ENCODE results near the gene VSNL1. TPM values are rescaled to one million over a fixed set of nuclear protein-coding genes. Genes with fewer than 3 reads are reported as not detected.

Gene VSNL1
- total RNA-seq, 1 experiment from 2014 or later = 9.9 TPM

DNA sequence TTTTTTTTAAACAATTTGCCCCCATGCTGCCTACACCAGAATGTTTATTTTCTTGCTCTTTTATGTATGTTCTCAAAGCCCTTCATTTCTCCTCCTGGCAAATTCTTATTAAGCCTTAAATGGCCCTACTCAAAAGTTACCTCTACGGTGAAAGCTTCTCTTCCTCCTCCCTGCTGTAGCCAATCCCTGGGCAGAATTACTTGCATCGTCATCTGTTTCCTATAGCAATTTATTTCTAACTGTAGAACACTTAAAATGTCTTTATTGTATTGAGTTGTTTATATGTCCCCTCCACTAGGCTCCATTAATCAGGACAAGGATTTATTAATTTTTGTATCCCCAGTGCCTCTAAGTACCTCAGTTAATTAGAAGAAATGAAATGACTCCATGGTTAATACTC, 19.7 kb upstream of the VSNL1 start:
- DNase-seq = no peak
- Histone ChIP-seq H3K4me2 (ENCODE audit: insufficient read depth, insufficient read length, low read length) (no peak overlapping the region), H3K27me3 (ENCODE audit: insufficient read depth, low read length) (no peaks in the 10 kb centered on the region), H2BK12ac (ENCODE audit: insufficient read length, low read depth, low read length) (no peak overlapping the region), H3K18ac (ENCODE audit: insufficient read length, low read depth, low read length) (no peak overlapping the region), H3K27ac (ENCODE audit: insufficient read length, low read depth, low read length) (no peak overlapping the region), H3K79me1 (ENCODE audit: insufficient read depth, low read depth, low read length, poor library complexity, severe bottlenecking) (no peaks in the 10 kb centered on the region), H2BK20ac (ENCODE audit: low read depth, low read length, poor library complexity, severe bottlenecking) (no peak overlapping the region), H2BK15ac (ENCODE audit: low read depth, low read length) (no peak overlapping the region), H2BK120ac (ENCODE audit: low read depth, low read length, poor library complexity, severe bottlenecking) (no peak overlapping the region), H3K56ac (ENCODE audit: insufficient read length, low read depth, low read length) (no peak overlapping the region), H3K9ac (ENCODE audit: extremely low read depth, insufficient read length, low read length) (no peak overlapping the region), H2AK5ac (ENCODE audit: insufficient read length, low read length) (no peak overlapping the region), H2BK5ac (ENCODE audit: insufficient read length, low read length) (no peak overlapping the region), H3K4ac (ENCODE audit: low read depth, low read length) (no peak overlapping the region), H3K79me2 (ENCODE audit: insufficient read depth, low read length) (no peaks in the 10 kb centered on the region), H3K14ac (ENCODE audit: insufficient read depth, low read length) (no peak overlapping the region), H3K23me2 (ENCODE audit: insufficient read length, low read depth, low read length, poor library complexity, severe bottlenecking) (peaks cover 6% of the 10 kb centered on the region), H2AFZ (ENCODE audit: low read length) (no peak overlapping the region), H4K5ac (ENCODE audit: insufficient read length, low read depth, low read length) (no peak overlapping the region), H4K8ac (replicated peaks; ENCODE audit: insufficient read length, low read depth, low read length) (no peak overlapping the region), H4K91ac (ENCODE audit: insufficient read length, low read depth, low read length) (no peak overlapping the region), H4K20me1 (ENCODE audit: control insufficient read depth, insufficient read depth, insufficient read length) (no peaks in the 10 kb centered on the region), H3K9me3 (ENCODE audit: control insufficient read depth, low read depth, low read length) (no peaks in the 10 kb centered on the region), H3T11ph (ENCODE audit: low read length) (no peak overlapping the region), H3K4me1 (ENCODE audit: insufficient read depth, low read length) (no peaks in the 10 kb centered on the region), H3K23ac (ENCODE audit: insufficient read length, low read depth, low read length) (no peak overlapping the region)
- no peaks in the 10 kb centered on the region for H3K9me3 Mint-ChIP-seq
- peak overlapping the region in 1 of 3 experiments; percentile 32; a peak in 2 of 7 replicates for H3K27ac Mint-ChIP-seq
- no peaks in the 10 kb centered on the region for H3K27me3 Mint-ChIP-seq (ENCODE audit: low read depth)
- no peak for TF ChIP-seq CTCF (conservative IDR thresholded peaks at IDR 0.05)
- WGBS (ENCODE audit: extremely low coverage, insufficient read length, low lambda C conversion rate) = no CpG with 5 or more reads among the region's 2 CpGs
- H3K4me3 Mint-ChIP-seq = no peak overlapping the region
- no peaks in the 10 kb centered on the region for H3K36me3 Mint-ChIP-seq (ENCODE audit: insufficient read depth in 1 of 3, low read depth in 3 of 3)
- H3K4me1 Mint-ChIP-seq = peaks cover 27 to 32% of the 10 kb centered on the region in 2 experiments
